ENCODE data around the gene GNAI2.

Gene GNAI2

GRCh38 chr3:50189989-50190388, 46.0 kb upstream of the GNAI2 start:
- H3K79me2 ChIP-seq (ENCODE audit: control insufficient read depth, low read length), result no peaks in the 10 kb centered on the region
- no peaks in the 10 kb centered on the region for H3F3A ChIP-seq (ENCODE audit: control insufficient read depth, insufficient read depth)
- no peaks in the 10 kb centered on the region for H3K9me3 ChIP-seq (ENCODE audit: control insufficient read depth, insufficient read depth, low read length)
- no peak overlapping the region for H3K4me2 ChIP-seq (ENCODE audit: low read length)
- no peaks in the 10 kb centered on the region for H4K20me1 ChIP-seq (ENCODE audit: control insufficient read depth, insufficient read depth, low read depth, low read length)
- H3K4me3 ChIP-seq (ENCODE audit: low read length), result no peak overlapping the region
- TF ChIP-seq CTCF (IDR thresholded peaks at IDR 0.05; ENCODE audit: low read depth, low read length, poor library complexity, severe bottlenecking), result no peak
- TF ChIP-seq EZH2phosphoT487 (IDR thresholded peaks at IDR 0.05; ENCODE audit: borderline replicate concordance, low read length), result no peak
- no peaks in the 10 kb centered on the region for H3K9me2 ChIP-seq (replicated peaks; ENCODE audit: control insufficient read depth, low read length)
- H3K27me3 ChIP-seq (ENCODE audit: control insufficient read depth, low read length), result peaks cover 7% of the 10 kb centered on the region; the same call in 1 of the 2 replicates
- H3K36me3 ChIP-seq (ENCODE audit: control insufficient read depth, low read length), result no peaks in the 10 kb centered on the region
- H3K4me1 ChIP-seq (ENCODE audit: control insufficient read depth, low read length), result peaks cover 14% of the 10 kb centered on the region
- H3K27ac ChIP-seq (ENCODE audit: low read depth, low read length), result no peak overlapping the region

- no peak within 1 kb of the TSS for H3K4me3 ChIP-seq (ENCODE audit: low read length)
- no peaks in the 10 kb centered on the region for H3K36me3 ChIP-seq (ENCODE audit: control insufficient read depth, low read length)
- H3F3A ChIP-seq (ENCODE audit: control insufficient read depth, insufficient read depth), result no peaks in the 10 kb centered on the region
- H4K20me1 ChIP-seq (ENCODE audit: control insufficient read depth, insufficient read depth, low read depth, low read length), result no peaks in the 10 kb centered on the region
- H3K9me3 ChIP-seq (ENCODE audit: control insufficient read depth, insufficient read depth, low read length), result no peaks in the 10 kb centered on the region
- peaks cover 14% of the 10 kb centered on the region for H3K4me1 ChIP-seq (ENCODE audit: control insufficient read depth, low read length)
- H3K79me2 ChIP-seq (ENCODE audit: control insufficient read depth, low read length), result no peaks in the 10 kb centered on the region
- H3K9me2 ChIP-seq (replicated peaks; ENCODE audit: control insufficient read depth, low read length), result no peaks in the 10 kb centered on the region
- peaks cover 12% of the 10 kb centered on the region; the same call in 1 of the 2 replicates for H3K27me3 ChIP-seq (ENCODE audit: control insufficient read depth, low read length)
- H3K4me2 ChIP-seq (ENCODE audit: low read length), result no peak within 1 kb of the TSS
- TF ChIP-seq EZH2phosphoT487 (IDR thresholded peaks at IDR 0.05; ENCODE audit: borderline replicate concordance, low read length) (no peak), CTCF (IDR thresholded peaks at IDR 0.05; ENCODE audit: low read depth, low read length, poor library complexity, severe bottlenecking) (no peak)
- no peak within 1 kb of the TSS for H3K27ac ChIP-seq (ENCODE audit: low read depth, low read length)
Observed at GRCh38 chr3:50190936-50191660, 44.9 kb upstream of the GNAI2 start, which contains the start of gene GNAT1. GNAT1 (plus strand) TSS chr3:50191610; CDS start chr3:50191726, 116 bp downstream.

GRCh38 chr3:50192124-50192523, 43.9 kb upstream of the GNAI2 start:
- no peak overlapping the region for H3K4me2 ChIP-seq (ENCODE audit: low read length)
- peaks cover 18% of the 10 kb centered on the region; the same call in 1 of the 2 replicates for H3K27me3 ChIP-seq (ENCODE audit: control insufficient read depth, low read length)
- TF ChIP-seq CTCF (IDR thresholded peaks at IDR 0.05; ENCODE audit: low read depth, low read length, poor library complexity, severe bottlenecking) (no peak), EZH2phosphoT487 (IDR thresholded peaks at IDR 0.05; ENCODE audit: borderline replicate concordance, low read length) (no peak)
- no peaks in the 10 kb centered on the region for H3K36me3 ChIP-seq (ENCODE audit: control insufficient read depth, low read length)
- H3F3A ChIP-seq (ENCODE audit: control insufficient read depth, insufficient read depth), result no peaks in the 10 kb centered on the region
- peaks cover 14% of the 10 kb centered on the region for H3K4me1 ChIP-seq (ENCODE audit: control insufficient read depth, low read length)
- H3K9me3 ChIP-seq (ENCODE audit: control insufficient read depth, insufficient read depth, low read length), result no peaks in the 10 kb centered on the region
- H4K20me1 ChIP-seq (ENCODE audit: control insufficient read depth, insufficient read depth, low read depth, low read length), result no peaks in the 10 kb centered on the region
- no peak overlapping the region for H3K4me3 ChIP-seq (ENCODE audit: low read length)
- H3K9me2 ChIP-seq (replicated peaks; ENCODE audit: control insufficient read depth, low read length), result no peaks in the 10 kb centered on the region
- no peak overlapping the region for H3K27ac ChIP-seq (ENCODE audit: low read depth, low read length)
- no peaks in the 10 kb centered on the region for H3K79me2 ChIP-seq (ENCODE audit: control insufficient read depth, low read length)
